GM12878 (cell line): ENCODE data around the gene ZNF474. TPM values are rescaled to one million over a fixed set of nuclear protein-coding genes. Genes with fewer than 3 reads are reported as not detected.

Source experiments
- ATAC-seq: fragments of 200-7000 bp; cut with Tn5 transposase; 3 replicates; pipeline ENCODE4 v1.9.1; 2020; ENCODE audit warnings: mild to moderate bottlenecking, moderate library complexity
- BruUV-seq: library from RNA; stranded (reverse); fragments of 400-500 nt; replicated peaks from 2 replicates; lab custom pipeline; 2021; lab: Mats Ljungman, UMichigan
- CTCF ChIA-PET: fragments of 300-600 bp; sonication (Branson Sonifier 250); formaldehyde crosslinking; extraction: SDS; loops from one replicate; lab custom pipeline; 2021; ENCODE audit warnings: inconsistent platforms; lab: Yijun Ruan, JAX
- POLR2A ChIA-PET: fragments of 350-600 bp; formaldehyde crosslinking; extraction: SDS; loops from one replicate; lab custom pipeline; 2021; ENCODE audit warnings: inconsistent platforms; lab: Charles Lee
- RAD21 ChIA-PET: fragments of 300-600 bp; sonication (Branson Sonifier 250); formaldehyde crosslinking; loops from one replicate; lab custom pipeline; 2023; ENCODE audit warnings: antibody characterized with exemption; ENCODE audit not compliant: unreplicated experiment; lab: Charles Lee
- SMC1A ChIA-PET: fragments of 300-600 bp; sonication (Branson Sonifier 250); formaldehyde crosslinking; loops from one replicate; lab custom pipeline; 2023; ENCODE audit not compliant: unreplicated experiment, uncharacterized antibody; lab: Charles Lee
- DNase-seq: peaks from one replicate; pipeline ENCODE4 v3.0.0-alpha.2; 2011; ENCODE audit warnings: low read depth, low spot score
- FAIRE-seq: peaks from 3 replicates; lab custom pipeline; 2011; peaks lifted over from hg19 to GRCh38; lab: Jason Lieb, UNC
- H2AFZ ChIP-seq: 2 replicates; pipeline ENCODE4 v1.6.0; 2011; ENCODE audit warnings: low read depth, low read length, control low read depth; ENCODE audit not compliant: control insufficient read depth
- H3K27ac ChIP-seq: 2 replicates; pipeline ENCODE4 v1.5.1; 2011; ENCODE audit warnings: control low read depth; ENCODE audit not compliant: control insufficient read depth, insufficient read depth
- H3K27me3 ChIP-seq, 2 experiments: replicated peaks in 1 of 2; 2 replicates each; pipeline versions ENCODE4 v1.6.0 to v1.6.1; 2011; ENCODE audit warnings: low read length in 1 of 2; ENCODE audit not compliant: control insufficient read depth in 2 of 2, insufficient read depth in 2 of 2
- H3K36me3 ChIP-seq, 2 experiments: 2 replicates each; pipeline ENCODE4 v1.5.1; 2011; ENCODE audit warnings: low read length in 1 of 2; ENCODE audit not compliant: control insufficient read depth in 2 of 2, insufficient read depth in 2 of 2
- H3K4me1 ChIP-seq: 2 replicates; pipeline ENCODE4 v1.6.1; 2011; ENCODE audit warnings: mild to moderate bottlenecking, low read length, moderate library complexity, mixed read lengths; ENCODE audit not compliant: control insufficient read depth, insufficient read depth
- H3K4me2 ChIP-seq: 2 replicates; pipeline ENCODE4 v1.6.0; 2011; ENCODE audit warnings: control low read depth; ENCODE audit not compliant: control insufficient read depth, insufficient read depth
- H3K4me3 ChIP-seq: fragments of 200-600 bp; sonication (generic); 2 replicates; pipeline ENCODE4 v1.5.1; 2016
- H3K79me2 ChIP-seq: 2 replicates; pipeline ENCODE4 v1.6.0; 2011; ENCODE audit warnings: low read length; ENCODE audit not compliant: control insufficient read depth, insufficient read depth
- H3K9ac ChIP-seq: 2 replicates; pipeline ENCODE4 v1.8.0; 2011; ENCODE audit warnings: low read length, control low read depth, mixed read lengths; ENCODE audit not compliant: control insufficient read depth, insufficient read depth
- H3K9me3 ChIP-seq: replicated peaks from 3 replicates; pipeline ENCODE4 v1.5.1; 2011; ENCODE audit warnings: mild to moderate bottlenecking, low read length; ENCODE audit not compliant: control insufficient read depth, insufficient read depth
- H4K20me1 ChIP-seq: 2 replicates; pipeline ENCODE4 v1.6.0; 2011; ENCODE audit not compliant: control insufficient read depth, insufficient read depth
- BHLHE40 ChIP-seq, 2 experiments: fragments of 450-650 bp in 1 of 2; IDR thresholded peaks; 2 replicates each; pipeline ENCODE4 v1.6.1; 2011 to 2017; ENCODE audit warnings: low read depth in 2 of 2, borderline replicate concordance in 1 of 2, improper control_type of control experiment in 1 of 2, low read length in 1 of 2, mild to moderate bottlenecking in 1 of 2
- CHD2 ChIP-seq: IDR thresholded peaks from 2 replicates; pipeline ENCODE4 v1.6.1; 2011; ENCODE audit warnings: low read depth, low read length, improper control_type of control experiment, borderline replicate concordance
- FOS ChIP-seq: IDR thresholded peaks from 3 replicates; pipeline ENCODE4 v1.6.1; 2011; ENCODE audit warnings: borderline replicate concordance; ENCODE audit not compliant: insufficient read length; ENCODE audit errors: extremely low read depth
- HDAC6 ChIP-seq: fragments of 200-600 bp; sonication (generic); IDR thresholded peaks from one replicate; pipeline ENCODE4 v1.8.0; 2017; ENCODE audit warnings: antibody characterized with exemption; ENCODE audit not compliant: unreplicated experiment
- IKZF2 ChIP-seq, 2 experiments: fragments of 450-650 bp; IDR thresholded peaks; 2 replicates each; pipeline ENCODE4 v1.6.1; 2017; ENCODE audit warnings: mild to moderate bottlenecking in 2 of 2, moderate library complexity in 2 of 2
- MEF2A ChIP-seq: IDR thresholded peaks from 2 replicates; pipeline ENCODE4 v1.6.1; 2011; ENCODE audit warnings: low read depth, mild to moderate bottlenecking, low read length, moderate library complexity; ENCODE audit not compliant: insufficient read depth
- MTA3 ChIP-seq: IDR thresholded peaks from 2 replicates; pipeline ENCODE4 v1.6.1; 2012; ENCODE audit warnings: low read length, inconsistent platforms, borderline replicate concordance
- NRF1 ChIP-seq: conservative IDR thresholded peaks from 2 replicates; pipeline ENCODE4 v1.6.1; 2011; ENCODE audit warnings: mild to moderate bottlenecking, low read depth, low read length, improper control_type of control experiment
- SMAD5 ChIP-seq: IDR thresholded peaks from 2 replicates; pipeline ENCODE4 v1.6.1; 2016; ENCODE audit warnings: antibody characterized with exemption, low read depth
- STAT1 ChIP-seq: fragments of 450-650 bp; conservative IDR thresholded peaks from 2 replicates; pipeline ENCODE4 v1.6.1; 2014; ENCODE audit warnings: antibody characterized with exemption, mild to moderate bottlenecking
- ZNF622 ChIP-seq: fragments of 450-650 bp; IDR thresholded peaks from 2 replicates; pipeline ENCODE4 v1.6.1; 2017; ENCODE audit warnings: mild to moderate bottlenecking, inconsistent platforms
- WGBS: methylation state at CpG from one replicate; pipeline ENCODE4 v1.1.6; 2016; ENCODE audit warnings: low lambda C conversion rate; ENCODE audit not compliant: insufficient replicate concordance, insufficient coverage; ENCODE audit errors: missing lambda C conversion rate; 5-methylcytosine and 5-hydroxymethylcytosine counted together
- in situ Hi-C: fragments of 300-500 bp; cut with MboI; formaldehyde crosslinking; loops from 9 replicates; pipeline ENCODE4 v1.14.3; 2018; ENCODE audit warnings: mixed read lengths
- intact Hi-C: fragments of 100-400 bp; cut with micrococcal nuclease; formaldehyde crosslinking; loops from one replicate; pipeline ENCODE4 v1.14.2; 2022; ENCODE audit not compliant: unreplicated experiment
- polyA plus RNA-seq, 11 experiments: library from polyadenylated mRNA; depleted of rRNA in 4 of 11; unstranded in 6 of 11; stranded (reverse) in 5 of 11; fragments of >200 nt; fragmentation: Nextera tagmentation in 4 of 11; fragmentation: Illumina TruSeq in 1 of 11; extraction: Ambion mirVana in 4 of 11; extraction: Trizol in 1 of 11; gene quantifications; 1 replicate in 1 of 11; 2 replicates in 10 of 11; pipeline versions ENCODE4 v1.2.1 to v1.2.3, GENCODE V29; 2011 to 2016; ENCODE audit warnings: inconsistent platforms in 2 of 11, missing spikeins in 2 of 11, low read depth in 1 of 11
- total RNA-seq, 4 experiments: library from RNA; depleted of rRNA in 3 of 4; stranded (reverse); fragments of >200 nt in 3 of 4; fragmentation: Illumina TruSeq in 1 of 4; extraction: Trizol in 1 of 4; gene quantifications; 2 replicates each; pipeline versions ENCODE4 v1.2.1 to v1.2.3, GENCODE V29; 2013 to 2021
- TF ChIP-seq, protein P1 (sequence below): IDR thresholded peaks from 2 replicates; pipeline ENCODE4 v1.6.1; 2011; ENCODE audit warnings: borderline replicate concordance, low read depth, mild to moderate bottlenecking, moderate library complexity, low read length; ENCODE audit not compliant: insufficient read depth, poor library complexity, severe bottlenecking
- TF ChIP-seq, protein P2 (sequence below): fragments of 450-650 bp; IDR thresholded peaks from 2 replicates; pipeline ENCODE4 v1.6.1; 2016; ENCODE audit warnings: mild to moderate bottlenecking, moderate library complexity, borderline replicate concordance
- TF ChIP-seq, protein P3 (sequence below), 3 experiments: IDR thresholded peaks in 2 of 3; conservative IDR thresholded peaks in 1 of 3; 2 replicates each; pipeline ENCODE4 v1.5.1; 2011; ENCODE audit warnings: low read depth in 3 of 3, low read length in 3 of 3, mild to moderate bottlenecking in 3 of 3, control low read depth in 2 of 3, moderate library complexity in 2 of 3, inconsistent platforms in 1 of 3, mixed read lengths in 1 of 3; ENCODE audit not compliant: control insufficient read depth in 2 of 3, insufficient read depth in 1 of 3; ENCODE audit errors: extremely low read depth in 1 of 3
- TF ChIP-seq, protein P4 (sequence below): IDR thresholded peaks from 2 replicates; pipeline ENCODE4 v1.6.1; 2012; ENCODE audit warnings: low read depth, low read length, improper control_type of control experiment

ZNF474 gene
- total and polyA plus RNA-seq, 10 of the 15 experiments (the other 5 are each of a cell fraction or from before 2014, with no cell fraction given) = 0.06 to 0.97 (median 0.13) TPM; not detected in 3

GRCh38 chr5:122102825-122103224, 26.5 kb upstream of the ZNF474 start:
- intact Hi-C loops (no loop called here), in situ Hi-C loops (no loop called here)
- Histone ChIP-seq H4K20me1 (no peaks in the 10 kb centered on the region), H2AFZ (no peak overlapping the region), H3K27ac (no peak overlapping the region), H3K9ac (no peak overlapping the region), H3K4me2 (no peak overlapping the region), H3K4me1 (no peaks in the 10 kb centered on the region), H3K36me3 (no peaks in the 10 kb centered on the region), H3K4me3 (no peak overlapping the region), H3K9me3 (no peaks in the 10 kb centered on the region), H3K79me2 (no peaks in the 10 kb centered on the region), H3K27me3 (no peaks in the 10 kb centered on the region)
- no peak for DNase-seq
- ChIA-PET SMC1A (interaction anchor here (0.6 to 1.2 kb wide), 2 partner anchors 129 to 897 kb away, joined by 3 to 4 read pairs; no protein-coding TSS in a partner anchor), POLR2A (no interaction called here), RAD21 (interaction anchor here (2.0 to 2.1 kb wide), 2 partner anchors 134 to 140 kb away, joined by 4 to 12 read pairs; no protein-coding TSS in a partner anchor), CTCF (interaction anchor here (0.6 to 3.0 kb wide), 7 partner anchors 8 to 140 kb away, joined by 3 to 15 read pairs (median 10); no protein-coding TSS in a partner anchor)
- no TSS peak for BruUV-seq
- WGBS = 0% methylated on average over 1 of the region's 1 CpG
- ATAC-seq = no peak
- no peak for FAIRE-seq
- TF ChIP-seq FOS (no peak), STAT1 (no peak), MEF2A (no peak), ZNF622 (no peak), CHD2 (no peak), MTA3 (no peak), IKZF2 (IDR thresholded peaks at IDR 0.05) (no peak), NRF1 (no peak), HDAC6 (no peak), SMAD5 (no peak), BHLHE40 (IDR thresholded peaks at IDR 0.05; ENCODE audit: borderline replicate concordance in 1 of 2, low read depth in 2 of 2, low read length in 1 of 2) (no peak)
- TF ChIP-seq, protein P1, sequence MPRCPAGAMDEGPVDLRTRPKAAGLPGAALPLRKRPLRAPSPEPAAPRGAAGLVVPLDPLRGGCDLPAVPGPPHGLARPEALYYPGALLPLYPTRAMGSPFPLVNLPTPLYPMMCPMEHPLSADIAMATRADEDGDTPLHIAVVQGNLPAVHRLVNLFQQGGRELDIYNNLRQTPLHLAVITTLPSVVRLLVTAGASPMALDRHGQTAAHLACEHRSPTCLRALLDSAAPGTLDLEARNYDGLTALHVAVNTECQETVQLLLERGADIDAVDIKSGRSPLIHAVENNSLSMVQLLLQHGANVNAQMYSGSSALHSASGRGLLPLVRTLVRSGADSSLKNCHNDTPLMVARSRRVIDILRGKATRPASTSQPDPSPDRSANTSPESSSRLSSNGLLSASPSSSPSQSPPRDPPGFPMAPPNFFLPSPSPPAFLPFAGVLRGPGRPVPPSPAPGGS = no peak
- TF ChIP-seq, protein P2, sequence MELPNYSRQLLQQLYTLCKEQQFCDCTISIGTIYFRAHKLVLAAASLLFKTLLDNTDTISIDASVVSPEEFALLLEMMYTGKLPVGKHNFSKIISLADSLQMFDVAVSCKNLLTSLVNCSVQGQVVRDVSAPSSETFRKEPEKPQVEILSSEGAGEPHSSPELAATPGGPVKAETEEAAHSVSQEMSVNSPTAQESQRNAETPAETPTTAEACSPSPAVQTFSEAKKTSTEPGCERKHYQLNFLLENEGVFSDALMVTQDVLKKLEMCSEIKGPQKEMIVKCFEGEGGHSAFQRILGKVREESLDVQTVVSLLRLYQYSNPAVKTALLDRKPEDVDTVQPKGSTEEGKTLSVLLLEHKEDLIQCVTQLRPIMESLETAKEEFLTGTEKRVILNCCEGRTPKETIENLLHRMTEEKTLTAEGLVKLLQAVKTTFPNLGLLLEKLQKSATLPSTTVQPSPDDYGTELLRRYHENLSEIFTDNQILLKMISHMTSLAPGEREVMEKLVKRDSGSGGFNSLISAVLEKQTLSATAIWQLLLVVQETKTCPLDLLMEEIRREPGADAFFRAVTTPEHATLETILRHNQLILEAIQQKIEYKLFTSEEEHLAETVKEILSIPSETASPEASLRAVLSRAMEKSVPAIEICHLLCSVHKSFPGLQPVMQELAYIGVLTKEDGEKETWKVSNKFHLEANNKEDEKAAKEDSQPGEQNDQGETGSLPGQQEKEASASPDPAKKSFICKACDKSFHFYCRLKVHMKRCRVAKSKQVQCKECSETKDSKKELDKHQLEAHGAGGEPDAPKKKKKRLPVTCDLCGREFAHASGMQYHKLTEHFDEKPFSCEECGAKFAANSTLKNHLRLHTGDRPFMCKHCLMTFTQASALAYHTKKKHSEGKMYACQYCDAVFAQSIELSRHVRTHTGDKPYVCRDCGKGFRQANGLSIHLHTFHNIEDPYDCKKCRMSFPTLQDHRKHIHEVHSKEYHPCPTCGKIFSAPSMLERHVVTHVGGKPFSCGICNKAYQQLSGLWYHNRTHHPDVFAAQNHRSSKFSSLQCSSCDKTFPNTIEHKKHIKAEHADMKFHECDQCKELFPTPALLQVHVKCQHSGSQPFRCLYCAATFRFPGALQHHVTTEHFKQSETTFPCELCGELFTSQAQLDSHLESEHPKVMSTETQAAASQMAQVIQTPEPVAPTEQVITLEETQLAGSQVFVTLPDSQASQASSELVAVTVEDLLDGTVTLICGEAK = no peak
- TF ChIP-seq, protein P3, sequence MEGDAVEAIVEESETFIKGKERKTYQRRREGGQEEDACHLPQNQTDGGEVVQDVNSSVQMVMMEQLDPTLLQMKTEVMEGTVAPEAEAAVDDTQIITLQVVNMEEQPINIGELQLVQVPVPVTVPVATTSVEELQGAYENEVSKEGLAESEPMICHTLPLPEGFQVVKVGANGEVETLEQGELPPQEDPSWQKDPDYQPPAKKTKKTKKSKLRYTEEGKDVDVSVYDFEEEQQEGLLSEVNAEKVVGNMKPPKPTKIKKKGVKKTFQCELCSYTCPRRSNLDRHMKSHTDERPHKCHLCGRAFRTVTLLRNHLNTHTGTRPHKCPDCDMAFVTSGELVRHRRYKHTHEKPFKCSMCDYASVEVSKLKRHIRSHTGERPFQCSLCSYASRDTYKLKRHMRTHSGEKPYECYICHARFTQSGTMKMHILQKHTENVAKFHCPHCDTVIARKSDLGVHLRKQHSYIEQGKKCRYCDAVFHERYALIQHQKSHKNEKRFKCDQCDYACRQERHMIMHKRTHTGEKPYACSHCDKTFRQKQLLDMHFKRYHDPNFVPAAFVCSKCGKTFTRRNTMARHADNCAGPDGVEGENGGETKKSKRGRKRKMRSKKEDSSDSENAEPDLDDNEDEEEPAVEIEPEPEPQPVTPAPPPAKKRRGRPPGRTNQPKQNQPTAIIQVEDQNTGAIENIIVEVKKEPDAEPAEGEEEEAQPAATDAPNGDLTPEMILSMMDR (IDR thresholded peaks at IDR 0.05 in 2 of 3, conservative IDR thresholded peaks at IDR 0.05 in 1 of 3; ENCODE audit: control insufficient read depth in 2 of 3, extremely low read depth in 1 of 3, insufficient read depth in 1 of 3, low read depth in 3 of 3, low read length in 3 of 3) = no peak
- TF ChIP-seq, protein P4, sequence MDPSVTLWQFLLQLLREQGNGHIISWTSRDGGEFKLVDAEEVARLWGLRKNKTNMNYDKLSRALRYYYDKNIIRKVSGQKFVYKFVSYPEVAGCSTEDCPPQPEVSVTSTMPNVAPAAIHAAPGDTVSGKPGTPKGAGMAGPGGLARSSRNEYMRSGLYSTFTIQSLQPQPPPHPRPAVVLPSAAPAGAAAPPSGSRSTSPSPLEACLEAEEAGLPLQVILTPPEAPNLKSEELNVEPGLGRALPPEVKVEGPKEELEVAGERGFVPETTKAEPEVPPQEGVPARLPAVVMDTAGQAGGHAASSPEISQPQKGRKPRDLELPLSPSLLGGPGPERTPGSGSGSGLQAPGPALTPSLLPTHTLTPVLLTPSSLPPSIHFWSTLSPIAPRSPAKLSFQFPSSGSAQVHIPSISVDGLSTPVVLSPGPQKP = no peak
